Fibroblast of villous mesenchyme (primary cell): ENCODE measurements around the gene PAPPA. TPM values are rescaled to one million over a fixed set of nuclear protein-coding genes. Genes with fewer than 3 reads are reported as not detected.
A peak's percentile ranks its signal among the peaks of the same experiment; 100 is the strongest.

Experiments used
- DNase-seq: peaks from one replicate; pipeline ENCODE4 v3.0.0-alpha.2; 2010; ENCODE audit warnings: low read depth
- H3K4me3 ChIP-seq: 2 replicates; pipeline ENCODE4 v1.5.1; 2011; ENCODE audit warnings: low read depth, mild to moderate bottlenecking, low read length
- total RNA-seq: library from RNA; depleted of rRNA; stranded (reverse); fragments of >200 nt; gene quantifications from 2 replicates; pipeline ENCODE4 v1.2.3, GENCODE V29; 2012
- TF ChIP-seq, protein P1 (sequence below): IDR thresholded peaks from 2 replicates; pipeline ENCODE4 v1.5.1; 2012; ENCODE audit warnings: low read depth, mild to moderate bottlenecking, low read length; ENCODE audit not compliant: insufficient read depth

The PAPPA gene
- total RNA-seq, 1 donor, result 104 TPM

- no peak for DNase-seq
- TF ChIP-seq, protein P1, sequence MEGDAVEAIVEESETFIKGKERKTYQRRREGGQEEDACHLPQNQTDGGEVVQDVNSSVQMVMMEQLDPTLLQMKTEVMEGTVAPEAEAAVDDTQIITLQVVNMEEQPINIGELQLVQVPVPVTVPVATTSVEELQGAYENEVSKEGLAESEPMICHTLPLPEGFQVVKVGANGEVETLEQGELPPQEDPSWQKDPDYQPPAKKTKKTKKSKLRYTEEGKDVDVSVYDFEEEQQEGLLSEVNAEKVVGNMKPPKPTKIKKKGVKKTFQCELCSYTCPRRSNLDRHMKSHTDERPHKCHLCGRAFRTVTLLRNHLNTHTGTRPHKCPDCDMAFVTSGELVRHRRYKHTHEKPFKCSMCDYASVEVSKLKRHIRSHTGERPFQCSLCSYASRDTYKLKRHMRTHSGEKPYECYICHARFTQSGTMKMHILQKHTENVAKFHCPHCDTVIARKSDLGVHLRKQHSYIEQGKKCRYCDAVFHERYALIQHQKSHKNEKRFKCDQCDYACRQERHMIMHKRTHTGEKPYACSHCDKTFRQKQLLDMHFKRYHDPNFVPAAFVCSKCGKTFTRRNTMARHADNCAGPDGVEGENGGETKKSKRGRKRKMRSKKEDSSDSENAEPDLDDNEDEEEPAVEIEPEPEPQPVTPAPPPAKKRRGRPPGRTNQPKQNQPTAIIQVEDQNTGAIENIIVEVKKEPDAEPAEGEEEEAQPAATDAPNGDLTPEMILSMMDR, result no peak
- H3K4me3 ChIP-seq, result no peak overlapping the region
These were observed 267.5 kb downstream of the PAPPA start for GRCh38 chr9:116420993-116421538.

- TF ChIP-seq, protein P1, result no peak
- H3K4me3 ChIP-seq, result no peak overlapping the region
- DNase-seq, result no peak
These were observed 268.8 kb downstream of the PAPPA start for GRCh38 chr9:116422119-116422979.

DNA sequence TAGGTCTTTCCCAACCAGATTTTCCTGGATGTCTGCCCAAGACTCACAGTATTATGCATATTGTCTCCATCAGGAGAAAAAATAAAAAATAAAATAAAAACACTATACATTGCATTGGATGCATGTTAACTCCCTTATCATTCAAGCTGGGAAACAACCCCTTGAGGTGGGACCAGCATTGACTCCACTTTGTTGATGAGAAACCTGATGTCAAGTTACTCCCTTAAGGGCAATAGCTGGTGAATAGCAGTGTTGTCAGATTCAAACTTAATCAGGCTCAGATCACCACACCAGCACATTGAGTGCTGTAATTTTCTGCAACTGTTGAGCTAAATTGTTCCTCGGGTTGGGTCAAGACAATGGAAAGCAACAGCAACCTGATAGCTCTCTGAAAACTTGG, 269.6 kb downstream of the PAPPA start:
- TF ChIP-seq, protein P1, result no peak
- no peak for DNase-seq
- no peak overlapping the region for H3K4me3 ChIP-seq

- TF ChIP-seq, protein P1, result no peak
- DNase-seq, result no peak
- H3K4me3 ChIP-seq, result no peak overlapping the region
These were observed 271.7 kb downstream of the PAPPA start for GRCh38 chr9:116425244-116425643.

- TF ChIP-seq, protein P1, result no peak
- DNase-seq, result no peak
- H3K4me3 ChIP-seq, result no peak overlapping the region
These were observed 277.3 kb downstream of the PAPPA start for GRCh38 chr9:116430849-116431248.

DNA sequence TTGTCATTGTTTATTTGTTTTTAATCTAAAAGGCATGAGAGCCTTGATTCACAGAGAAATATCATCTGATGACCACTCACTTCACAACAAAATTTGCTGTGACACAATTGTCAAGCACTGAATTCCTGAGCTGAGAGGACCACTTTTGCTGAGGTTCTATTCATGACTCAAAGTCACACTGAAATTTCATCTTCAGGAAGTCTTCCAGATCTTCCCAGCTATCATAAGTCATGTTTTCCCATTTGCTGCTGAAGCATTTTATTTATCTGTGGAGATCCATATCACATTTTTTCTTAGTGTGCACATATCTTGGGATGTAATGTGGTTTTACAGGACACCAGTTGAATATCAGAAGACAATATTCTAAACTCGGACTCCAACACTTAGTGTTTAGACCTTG, 278.5 kb downstream of the PAPPA start:
- peak; percentile 10 for DNase-seq
- no peak overlapping the region for H3K4me3 ChIP-seq
- TF ChIP-seq, protein P1, result no peak
